ENCODE results near the gene AP3B1.

The AP3B1 gene

DNA sequence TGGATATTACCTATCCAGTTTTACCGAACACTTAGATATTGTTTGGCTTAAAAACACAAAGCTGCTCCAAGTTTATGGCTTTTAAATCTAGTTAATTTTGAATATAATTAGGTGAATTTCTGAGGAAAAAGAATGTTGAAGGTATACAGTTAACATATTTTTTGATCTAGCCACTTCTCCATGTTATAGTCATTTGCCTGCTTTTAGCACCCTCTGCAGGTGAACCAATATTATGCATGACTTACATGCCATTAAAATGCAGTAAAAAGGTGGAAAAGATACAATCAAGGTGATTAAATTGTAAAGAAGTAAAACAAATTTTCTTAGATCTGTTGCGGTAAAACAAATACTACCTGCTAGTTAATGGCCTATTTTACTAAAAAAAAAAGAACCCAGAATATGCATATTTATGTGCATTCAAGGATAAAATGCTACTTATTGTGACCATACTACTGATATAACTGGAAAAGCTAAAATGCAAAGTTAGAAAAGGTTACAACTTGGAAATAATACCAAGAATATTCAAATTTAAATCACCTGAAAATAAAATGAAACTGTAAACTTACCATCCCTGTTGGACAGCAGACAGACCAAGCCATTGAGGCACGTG, 132.1 kb downstream of the AP3B1 start:
- no peak for DNase-seq (ENCODE audit: low read depth in 2 of 2)

DNA sequence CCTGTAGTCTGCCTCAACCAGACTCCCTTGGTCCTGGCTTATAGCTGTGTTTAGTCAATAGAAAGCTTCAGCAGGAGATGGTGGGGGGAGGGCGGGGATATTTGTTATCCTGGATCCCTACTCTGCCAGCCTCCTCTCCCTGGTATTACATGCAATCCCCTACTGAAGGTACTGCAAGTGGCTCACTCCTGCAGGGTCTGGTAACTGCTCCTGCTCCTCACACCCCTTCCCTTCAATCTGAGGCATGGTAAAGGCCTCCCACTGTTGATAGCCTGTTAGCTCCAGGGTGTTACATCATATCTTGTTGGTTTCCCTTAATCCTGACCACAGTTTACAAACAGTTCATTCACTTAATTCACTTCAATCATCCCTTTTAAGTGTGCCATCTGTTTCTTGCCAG, 137.5 kb downstream of the AP3B1 start:
- no peak for DNase-seq (ENCODE audit: low read depth in 2 of 2)

DNA sequence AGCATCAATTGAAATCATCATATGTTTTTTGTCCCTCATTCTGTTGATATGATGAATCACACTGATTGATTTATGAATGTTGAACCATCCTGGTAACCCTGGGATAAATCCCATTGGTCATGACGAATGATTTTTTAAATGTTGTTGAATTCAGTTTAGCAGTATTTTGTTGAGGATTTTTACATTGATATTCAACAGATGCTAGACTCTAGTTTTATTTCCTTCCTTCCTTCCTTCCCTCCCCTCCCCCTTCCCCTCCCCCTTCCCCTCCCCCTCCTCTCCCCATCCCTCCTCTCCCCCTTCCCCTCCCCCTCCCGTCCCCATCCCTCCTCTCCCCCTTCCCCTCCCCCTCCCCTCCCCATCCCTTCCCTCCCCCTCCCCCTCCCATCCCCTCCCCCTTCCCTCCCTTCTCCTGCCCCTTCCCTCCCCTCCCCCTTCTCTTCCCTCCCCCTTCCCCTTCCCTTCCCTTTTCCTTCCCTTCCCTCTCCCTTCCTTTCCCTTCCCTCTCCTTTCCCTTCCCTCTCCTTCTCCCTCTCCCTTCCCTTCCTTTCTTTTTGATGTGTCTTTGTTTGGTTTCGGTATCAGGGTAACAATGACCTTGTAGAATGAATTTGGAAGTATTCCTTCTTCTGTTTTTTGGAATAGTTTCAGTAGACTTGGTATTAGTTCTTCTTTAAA, 142.8 kb downstream of the AP3B1 start:
- DNase-seq (ENCODE audit: low read depth in 2 of 2): no peak

DNA sequence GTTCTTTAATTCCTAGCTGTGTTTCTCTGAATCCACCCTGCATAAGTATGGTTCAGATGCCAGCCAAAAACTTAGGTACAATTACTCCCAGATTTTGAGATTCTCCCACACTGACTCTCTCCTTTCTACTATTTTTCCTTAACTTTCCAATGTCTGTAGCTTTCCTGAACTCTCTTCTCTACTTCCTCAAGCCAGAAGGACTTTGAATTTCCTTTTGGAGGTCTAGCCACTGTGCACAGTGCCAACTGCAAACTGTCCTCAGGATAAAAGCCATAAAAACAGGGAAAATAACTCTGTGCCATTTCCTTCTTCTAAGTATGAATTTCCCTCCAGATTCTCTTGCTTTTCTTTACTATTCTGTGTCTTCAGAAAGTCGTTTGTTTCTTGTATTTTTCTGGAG, 157.2 kb downstream of the AP3B1 start:
- no peak for DNase-seq (ENCODE audit: low read depth in 2 of 2)

DNA sequence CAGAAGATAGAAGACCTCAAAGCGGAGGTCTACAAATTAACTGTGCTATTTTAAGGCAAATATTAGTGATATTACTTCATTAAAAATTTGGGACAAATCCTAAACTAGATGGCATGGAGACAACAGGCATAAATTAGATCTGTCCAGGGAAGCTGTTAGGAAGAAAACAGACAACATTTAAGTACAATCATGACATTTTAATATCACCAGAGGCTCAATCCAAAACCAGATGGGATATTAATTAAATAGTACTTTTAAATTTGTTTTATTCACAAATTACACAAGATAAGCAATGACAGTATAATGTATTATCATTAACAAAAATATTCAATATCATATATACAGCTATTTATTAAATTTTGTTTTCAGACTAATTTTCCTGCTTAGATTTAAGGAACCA, 161.1 kb downstream of the AP3B1 start:
- no peak for DNase-seq (ENCODE audit: low read depth in 2 of 2)

DNA sequence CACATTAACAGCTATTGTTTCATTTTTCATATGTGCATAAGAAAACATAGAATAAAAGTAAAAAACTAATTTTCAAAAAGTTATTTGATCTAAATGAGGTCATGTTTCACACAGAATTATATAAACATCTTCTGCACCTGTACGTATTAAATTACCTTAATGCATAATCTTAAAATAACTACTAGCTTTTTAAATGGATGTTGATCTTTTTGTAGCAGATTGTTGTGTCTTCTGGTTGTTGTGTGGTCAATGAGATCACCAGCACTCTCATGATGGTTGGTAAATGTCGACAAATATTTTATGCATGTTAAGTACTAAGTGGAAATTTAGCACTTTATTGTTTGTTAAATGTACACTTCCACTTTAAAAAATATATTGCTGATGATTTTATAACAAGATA, 162.0 kb downstream of the AP3B1 start:
- no peak for DNase-seq (ENCODE audit: low read depth in 2 of 2)

DNA sequence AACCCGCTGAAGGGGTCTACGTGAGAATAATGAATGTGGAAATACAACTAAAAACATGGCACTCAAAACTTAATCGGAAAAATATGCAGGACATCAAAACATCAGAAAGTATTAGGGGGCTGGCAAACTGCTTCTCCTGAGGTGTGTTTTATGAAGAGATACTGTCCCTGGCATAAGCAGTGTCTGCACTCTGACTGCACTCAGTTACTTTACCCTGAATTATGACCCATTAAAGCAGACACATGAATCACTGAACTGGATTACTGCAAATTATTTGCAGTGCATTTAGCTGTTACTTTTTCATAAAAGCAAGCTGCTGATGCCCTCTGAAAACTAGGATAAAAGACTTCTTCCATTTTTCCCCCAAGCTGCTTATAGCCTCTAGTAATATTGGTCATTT, 164.9 kb downstream of the AP3B1 start:
- no peak for DNase-seq (ENCODE audit: low read depth in 2 of 2)

DNA sequence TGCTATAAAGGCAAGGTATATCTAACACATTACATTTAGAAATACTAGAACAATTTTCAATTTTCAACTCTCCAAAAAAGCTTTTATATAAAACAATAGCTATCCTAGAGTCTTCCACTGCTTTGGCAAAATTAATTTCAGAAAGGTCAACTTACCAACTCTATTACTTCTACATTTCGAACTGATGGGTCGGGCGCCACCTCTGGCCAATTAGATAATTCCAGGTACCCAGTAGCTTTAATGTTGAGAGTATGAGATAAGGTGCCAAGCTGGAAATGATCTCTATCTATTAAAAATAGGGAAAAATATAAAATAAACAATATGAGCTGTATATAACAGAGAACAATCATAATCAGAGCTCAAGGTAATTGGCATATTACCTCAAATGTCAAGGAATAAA, 166.6 kb downstream of the AP3B1 start:
- no peak for DNase-seq (ENCODE audit: low read depth in 2 of 2)

DNA sequence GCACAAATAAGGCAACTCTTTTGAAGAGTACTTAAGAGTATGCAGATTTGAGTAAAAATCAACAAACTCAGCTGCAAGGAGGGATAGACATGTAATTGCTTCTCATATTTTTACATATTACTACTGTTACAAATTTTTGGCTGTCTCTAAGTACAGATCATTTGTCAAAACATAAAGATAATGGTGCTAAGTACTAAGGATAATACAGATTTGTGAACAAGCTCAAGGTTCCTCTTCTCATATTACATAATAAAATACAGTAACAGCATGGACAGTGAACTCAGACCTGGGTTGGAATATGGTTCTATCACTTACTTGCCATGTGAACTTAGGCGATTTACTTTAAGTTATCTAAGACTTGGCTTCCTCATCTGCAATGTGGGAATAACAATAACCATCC, 168.0 kb downstream of the AP3B1 start:
- DNase-seq (ENCODE audit: low read depth in 2 of 2): no peak

DNA sequence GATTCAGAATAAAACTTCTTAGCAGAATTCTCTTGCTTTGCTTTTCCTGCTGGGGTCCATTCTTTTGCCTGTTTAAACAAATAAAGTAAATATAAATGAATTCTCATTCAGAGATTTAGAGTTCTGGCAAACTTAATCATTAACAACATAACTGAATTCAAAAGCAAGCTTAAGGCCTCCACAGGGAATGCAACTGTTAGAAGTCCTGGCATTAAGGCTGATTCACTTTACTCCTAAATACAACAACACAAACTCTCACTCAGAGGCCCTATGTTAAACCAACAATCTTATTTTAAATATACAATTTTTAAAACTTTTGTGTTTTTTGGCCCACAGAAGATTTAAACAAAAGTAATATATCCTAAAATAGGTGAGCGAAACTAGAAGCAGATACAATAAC, 178.3 kb downstream of the AP3B1 start:
- DNase-seq (ENCODE audit: low read depth in 2 of 2): no peak

DNA sequence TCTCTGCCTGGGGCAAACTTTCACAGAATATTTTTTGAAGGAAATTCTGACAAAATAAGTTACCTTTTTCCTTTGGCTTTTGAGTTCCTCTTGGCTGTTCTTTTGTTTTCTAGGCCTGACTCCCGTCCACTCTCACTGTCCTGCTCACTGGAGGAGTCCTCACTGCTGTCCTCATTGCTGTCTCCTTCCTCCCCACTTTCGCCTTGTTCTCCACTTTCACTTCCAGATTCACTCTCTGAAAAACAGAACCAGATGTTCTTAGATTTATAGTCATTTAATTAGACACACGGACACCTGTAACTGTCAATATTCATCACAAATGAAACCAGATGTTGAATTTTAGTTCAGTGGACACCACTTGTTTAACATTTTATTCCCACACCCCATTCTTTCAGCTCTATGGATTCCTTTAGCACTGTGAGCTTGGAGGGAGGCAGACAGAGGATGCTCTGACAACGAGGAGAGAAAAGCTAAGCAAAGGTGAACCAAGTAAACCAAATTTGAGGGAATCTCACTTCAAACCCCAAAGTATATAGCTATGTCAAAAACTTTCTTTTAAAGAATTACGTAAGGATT, 180.7 kb downstream of the AP3B1 start:
- DNase-seq (ENCODE audit: low read depth in 2 of 2): no peak

DNA sequence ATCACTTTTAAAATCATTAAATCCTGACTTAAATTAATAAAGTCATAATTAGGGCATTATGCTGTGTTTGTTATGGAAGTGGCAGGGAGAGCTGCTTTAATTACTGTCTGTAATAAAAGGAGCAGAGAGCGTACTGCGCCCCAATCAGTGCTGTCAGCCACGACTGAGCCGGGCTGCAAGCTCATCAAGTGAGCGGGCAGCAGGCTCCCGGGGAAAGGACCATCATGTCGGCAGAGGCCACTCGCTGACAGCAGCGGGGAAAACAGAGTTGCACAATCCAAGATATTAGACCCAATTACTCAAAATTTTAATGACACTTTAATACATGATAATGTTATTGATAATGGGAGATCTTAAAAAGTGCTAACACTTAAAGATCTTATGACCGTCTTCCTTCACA, 181.6 kb downstream of the AP3B1 start:
- DNase-seq (ENCODE audit: low read depth in 2 of 2): no peak

DNA sequence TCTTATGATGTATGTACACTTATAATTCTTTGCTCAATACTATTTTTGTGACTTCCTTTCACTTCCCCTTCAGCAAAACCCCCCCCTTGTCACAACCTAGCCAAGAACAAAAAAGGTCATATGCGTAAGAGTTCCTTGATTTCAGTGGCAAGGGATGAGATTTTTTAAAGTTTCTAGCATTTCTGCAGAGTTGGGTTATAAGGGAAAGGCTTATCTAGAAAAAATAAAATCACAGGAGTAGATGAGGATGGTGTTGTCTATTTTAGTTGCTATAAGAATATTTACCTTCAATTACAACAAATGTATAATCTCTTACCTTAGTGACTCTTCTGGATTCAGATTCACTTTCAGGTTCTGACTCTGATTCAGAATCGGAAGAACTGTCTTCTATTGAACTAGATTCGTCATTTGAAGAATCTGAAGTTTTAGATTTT, 184.6 kb downstream of the AP3B1 start:
- no peak for DNase-seq (ENCODE audit: low read depth in 2 of 2)

DNA sequence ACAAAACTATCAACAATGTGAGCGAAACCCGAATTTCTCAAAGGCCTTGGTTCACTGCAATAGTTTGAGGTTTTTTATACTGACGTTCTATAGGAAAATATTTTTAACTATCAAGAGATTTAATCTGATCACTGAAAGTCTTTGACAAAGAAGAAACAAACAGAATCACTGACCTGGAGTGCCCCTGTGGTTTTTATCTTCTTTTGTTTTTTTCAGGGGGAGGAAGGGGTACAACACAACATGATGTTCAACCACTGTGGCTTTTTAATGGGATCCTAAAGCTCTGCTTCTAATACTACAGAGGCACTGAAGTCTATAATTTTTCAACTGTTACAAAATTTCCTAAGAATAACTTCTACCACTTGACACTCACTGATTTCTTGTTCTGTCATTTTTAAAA, 185.9 kb downstream of the AP3B1 start:
- no peak for DNase-seq (ENCODE audit: low read depth in 2 of 2)

DNA sequence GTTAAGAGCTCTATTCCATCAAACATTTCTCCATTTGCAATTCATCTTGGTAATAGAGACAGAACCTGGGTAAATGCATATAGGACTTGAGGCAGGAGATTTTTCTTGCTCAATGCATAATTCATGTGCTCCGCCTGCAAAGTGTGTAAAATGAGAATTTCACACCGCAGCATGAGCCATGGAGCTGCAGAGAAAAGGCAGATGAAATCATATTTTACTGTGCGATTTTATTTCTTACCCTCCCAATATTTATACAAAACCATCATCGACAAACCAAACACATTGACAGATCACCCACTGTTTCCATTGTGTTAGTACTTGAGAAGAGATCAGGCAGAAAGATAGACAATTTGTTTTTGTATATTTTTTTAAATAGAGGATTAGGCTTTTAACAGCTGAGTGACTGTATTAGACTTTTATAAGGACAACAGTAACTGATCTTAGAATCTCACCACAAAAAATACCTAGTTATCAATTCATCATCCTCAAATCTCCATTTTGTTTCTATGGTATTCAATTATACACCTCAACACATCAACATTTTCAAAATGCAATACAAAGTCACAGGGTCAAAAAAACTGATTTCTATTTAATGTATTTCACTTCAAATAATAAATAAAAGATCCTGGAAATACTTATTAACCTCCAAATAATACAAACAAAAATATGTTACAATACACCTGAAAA, 191.1 kb downstream of the AP3B1 start:
- no peak for DNase-seq (ENCODE audit: low read depth in 2 of 2)

DNA sequence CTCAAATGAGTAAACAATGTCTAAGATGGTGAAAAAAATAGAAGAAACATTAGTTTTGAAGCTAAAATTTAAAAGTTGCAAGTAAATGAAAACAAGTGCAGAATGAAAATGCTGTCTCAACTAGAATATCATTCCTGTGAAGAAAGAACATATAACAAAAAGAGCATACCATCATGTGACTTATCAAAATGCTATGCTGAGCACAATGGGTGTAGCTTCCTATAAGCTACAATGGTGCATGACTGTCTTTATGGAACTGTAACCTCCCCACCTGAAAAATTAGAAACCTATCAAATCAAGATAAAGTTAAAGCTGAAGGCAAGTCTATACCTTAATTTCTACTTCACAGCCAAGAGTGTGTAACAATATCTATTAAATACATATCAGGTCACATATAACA, 192.0 kb downstream of the AP3B1 start:
- no peak for DNase-seq (ENCODE audit: low read depth in 2 of 2)

DNA sequence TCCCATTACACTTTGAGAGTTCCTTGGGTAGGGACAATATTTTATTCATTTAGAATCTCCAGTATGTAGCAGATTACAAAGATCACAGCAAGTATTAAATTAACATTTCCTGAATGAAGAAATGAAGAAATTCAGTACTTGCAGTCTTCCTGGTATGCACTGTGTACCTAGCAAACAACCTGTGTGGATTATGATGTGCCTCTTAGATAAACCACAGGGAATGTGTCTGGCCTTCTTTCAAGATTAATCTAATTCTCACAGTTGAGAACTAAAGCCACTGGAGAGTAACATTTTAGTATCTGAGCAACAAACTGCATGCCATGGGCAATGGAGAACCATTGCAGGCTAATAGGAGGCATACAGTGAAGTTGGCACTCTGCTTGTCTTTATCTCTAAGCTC, 199.4 kb downstream of the AP3B1 start:
- no peak for DNase-seq (ENCODE audit: low read depth in 2 of 2)

DNA sequence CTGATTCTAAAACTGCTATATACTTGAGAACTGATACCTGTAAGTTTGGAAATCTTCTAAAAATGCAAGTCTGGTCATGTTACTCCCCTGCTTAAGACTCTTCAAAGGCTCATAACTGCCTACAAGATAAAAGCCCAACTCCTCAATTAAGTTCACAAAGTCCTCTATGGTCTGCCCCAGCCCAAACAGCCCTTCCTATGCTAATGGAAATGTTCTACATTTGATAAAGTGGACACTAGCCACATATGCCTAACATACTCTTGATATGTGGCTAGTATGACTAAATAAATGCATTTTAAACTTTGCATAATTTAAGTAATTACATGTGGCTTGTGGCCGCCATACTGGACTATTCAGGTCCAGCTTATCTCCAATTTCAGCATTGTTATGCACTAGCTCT, 204.5 kb downstream of the AP3B1 start:
- no peak for DNase-seq (ENCODE audit: low read depth in 2 of 2)

DNA sequence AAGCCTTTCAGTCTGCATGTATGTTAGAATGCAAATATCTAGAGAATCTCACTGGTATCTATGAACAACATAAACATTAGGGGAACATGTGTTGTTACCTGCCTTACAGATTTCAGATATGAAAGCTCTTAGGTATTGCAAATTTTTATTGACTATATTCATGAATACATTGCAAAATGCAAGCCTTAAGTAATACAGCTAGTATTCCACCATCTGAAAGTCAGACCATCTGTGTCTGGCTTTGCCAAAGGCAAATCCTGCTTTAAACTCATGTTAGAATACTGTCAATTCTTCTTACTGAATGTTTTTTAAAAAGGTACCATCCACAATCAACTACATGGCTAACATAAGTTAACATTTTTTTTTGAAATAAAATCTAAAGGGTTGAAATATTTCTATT, 215.6 kb downstream of the AP3B1 start:
- no peak for DNase-seq (ENCODE audit: low read depth in 2 of 2)

DNA sequence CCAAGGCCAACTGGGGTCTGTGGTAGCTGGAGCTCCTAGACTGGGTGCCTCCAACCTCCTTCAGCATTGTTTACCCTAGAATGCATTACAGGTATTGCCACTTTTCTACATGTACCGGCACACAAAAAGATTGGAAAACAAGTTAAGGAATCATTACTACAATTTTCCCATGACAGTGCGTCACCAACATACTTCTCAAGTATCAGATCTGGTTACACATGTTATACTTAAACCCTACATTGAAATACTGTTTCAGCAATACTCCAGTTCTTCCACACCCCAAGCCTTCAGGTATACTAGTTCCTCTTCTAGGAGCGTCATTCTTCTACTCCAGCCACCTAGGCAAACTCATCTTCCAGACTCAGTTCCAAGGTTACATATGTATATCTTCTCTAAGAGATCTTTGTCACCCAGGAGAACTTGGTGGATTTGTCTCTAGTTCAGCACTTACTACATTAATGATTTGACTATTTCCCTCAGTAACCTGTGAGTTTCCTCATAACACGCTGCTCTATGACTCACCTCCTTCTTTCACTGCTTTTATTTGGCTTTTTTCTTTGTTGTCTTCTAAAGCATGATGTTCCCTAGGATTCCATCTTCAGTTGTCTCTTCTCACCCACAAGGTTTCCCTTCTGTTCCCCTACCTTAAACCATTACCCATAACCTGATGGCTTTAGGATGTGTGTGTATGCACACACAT, 217.0 kb downstream of the AP3B1 start:
- no peak for DNase-seq (ENCODE audit: low read depth in 2 of 2)

DNA sequence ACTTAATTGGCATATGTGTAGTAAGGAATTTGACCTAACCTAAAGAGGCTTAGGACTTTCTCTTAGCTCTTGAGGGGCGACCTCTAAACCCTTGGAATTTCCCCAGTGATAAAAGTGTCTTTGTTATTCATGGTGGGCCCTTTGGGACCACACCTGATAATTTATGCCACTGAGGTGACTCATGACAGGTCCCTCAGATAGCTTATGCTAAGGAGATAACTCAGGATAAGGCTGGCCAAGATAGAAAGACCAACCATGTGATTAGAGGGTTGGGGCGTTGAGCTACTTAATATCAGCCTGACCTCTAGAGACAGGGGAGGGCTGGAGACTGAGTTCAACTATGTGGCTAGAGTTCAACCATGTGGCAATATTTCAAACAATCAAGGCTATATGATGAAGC, 218.1 kb downstream of the AP3B1 start:
- DNase-seq (ENCODE audit: low read depth in 2 of 2): no peak

DNA sequence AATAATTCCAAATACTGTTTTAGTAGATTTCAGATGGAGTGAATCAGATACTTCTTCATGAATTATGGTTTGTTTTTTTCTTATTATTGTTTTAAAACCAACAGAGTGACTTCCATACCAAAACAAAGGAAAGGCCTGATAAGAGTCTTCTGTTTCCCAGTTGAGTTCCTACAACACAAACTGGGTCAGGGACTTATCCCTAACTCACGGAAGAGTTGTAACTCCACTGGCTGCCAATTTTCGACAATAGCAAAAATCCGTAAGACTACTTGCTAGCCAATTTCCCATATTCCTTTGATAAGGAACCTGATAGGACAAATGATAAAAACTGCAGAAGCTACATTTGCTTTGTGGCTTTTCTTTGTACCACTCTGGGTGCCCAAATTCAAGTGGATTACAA, 219.2 kb downstream of the AP3B1 start:
- no peak for DNase-seq (ENCODE audit: low read depth in 2 of 2)
